DND-41 (cell line): ENCODE measurements around the gene CALR.

ENCODE experiments used
- EZH2 ChIP-seq: IDR thresholded peaks from 3 replicates; pipeline ENCODE4 v1.6.1; 2012; ENCODE audit warnings: borderline replicate concordance, low read depth, mild to moderate bottlenecking, moderate library complexity, low read length, inconsistent platforms; ENCODE audit not compliant: severe bottlenecking
- TF ChIP-seq, protein P1 (sequence below): IDR thresholded peaks from 2 replicates; pipeline ENCODE4 v1.5.1; 2012; ENCODE audit warnings: borderline replicate concordance, low read length, moderate library complexity, mild to moderate bottlenecking; ENCODE audit not compliant: poor library complexity, severe bottlenecking; ENCODE audit errors: extremely low read depth

DNA sequence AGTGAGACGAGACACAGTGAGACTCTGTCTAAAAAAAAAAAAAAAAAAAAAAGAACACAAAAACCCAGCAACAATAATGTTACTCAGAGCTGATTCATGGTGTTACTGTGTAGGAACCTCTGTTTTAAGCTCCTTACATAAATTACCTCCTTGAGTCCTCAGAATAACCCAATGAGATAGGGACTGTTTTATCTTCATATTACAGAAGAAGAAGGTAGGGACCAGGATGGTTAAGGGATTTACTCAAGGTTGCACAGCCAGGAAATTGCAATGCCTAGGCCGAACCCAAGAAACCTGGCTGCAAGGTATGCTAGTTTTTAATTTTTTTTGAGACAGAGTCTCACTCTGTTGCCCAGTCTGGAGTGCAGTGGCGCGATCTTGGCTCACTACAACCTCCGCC is 29.5 kb downstream of the CALR start:
- TF ChIP-seq, protein P1, sequence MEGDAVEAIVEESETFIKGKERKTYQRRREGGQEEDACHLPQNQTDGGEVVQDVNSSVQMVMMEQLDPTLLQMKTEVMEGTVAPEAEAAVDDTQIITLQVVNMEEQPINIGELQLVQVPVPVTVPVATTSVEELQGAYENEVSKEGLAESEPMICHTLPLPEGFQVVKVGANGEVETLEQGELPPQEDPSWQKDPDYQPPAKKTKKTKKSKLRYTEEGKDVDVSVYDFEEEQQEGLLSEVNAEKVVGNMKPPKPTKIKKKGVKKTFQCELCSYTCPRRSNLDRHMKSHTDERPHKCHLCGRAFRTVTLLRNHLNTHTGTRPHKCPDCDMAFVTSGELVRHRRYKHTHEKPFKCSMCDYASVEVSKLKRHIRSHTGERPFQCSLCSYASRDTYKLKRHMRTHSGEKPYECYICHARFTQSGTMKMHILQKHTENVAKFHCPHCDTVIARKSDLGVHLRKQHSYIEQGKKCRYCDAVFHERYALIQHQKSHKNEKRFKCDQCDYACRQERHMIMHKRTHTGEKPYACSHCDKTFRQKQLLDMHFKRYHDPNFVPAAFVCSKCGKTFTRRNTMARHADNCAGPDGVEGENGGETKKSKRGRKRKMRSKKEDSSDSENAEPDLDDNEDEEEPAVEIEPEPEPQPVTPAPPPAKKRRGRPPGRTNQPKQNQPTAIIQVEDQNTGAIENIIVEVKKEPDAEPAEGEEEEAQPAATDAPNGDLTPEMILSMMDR = no peak
- TF ChIP-seq EZH2 = no peak
